RWPE1 (cell line): ENCODE results near the gene COPZ1.

ENCODE experiments used
- CTCF ChIA-PET: fragments of 350-600 bp; sonication (Branson Sonifier 250); formaldehyde crosslinking; extraction: SDS; loops from one replicate; lab custom pipeline; 2021; lab: Yijun Ruan, JAX
- POLR2A ChIA-PET: fragments of 400-600 bp; formaldehyde crosslinking; extraction: SDS; loops from one replicate; lab custom pipeline; 2020; ENCODE audit warnings: antibody characterized with exemption; ENCODE audit not compliant: low non-redundant PET; lab: Yijun Ruan, JAX
- DNase-seq: peaks from one replicate; pipeline ENCODE4 v3.0.0; 2012; ENCODE audit warnings: low spot score
- H3K27ac ChIP-seq: fragments of 450-650 bp; 2 replicates; pipeline ENCODE4 v1.5.1; 2017
- TF ChIP-seq, protein P1 (sequence below): fragments of 450-650 bp; conservative IDR thresholded peaks from 2 replicates; pipeline ENCODE4 v1.5.1; 2017; ENCODE audit warnings: low read depth, mild to moderate bottlenecking

The COPZ1 gene

DNA sequence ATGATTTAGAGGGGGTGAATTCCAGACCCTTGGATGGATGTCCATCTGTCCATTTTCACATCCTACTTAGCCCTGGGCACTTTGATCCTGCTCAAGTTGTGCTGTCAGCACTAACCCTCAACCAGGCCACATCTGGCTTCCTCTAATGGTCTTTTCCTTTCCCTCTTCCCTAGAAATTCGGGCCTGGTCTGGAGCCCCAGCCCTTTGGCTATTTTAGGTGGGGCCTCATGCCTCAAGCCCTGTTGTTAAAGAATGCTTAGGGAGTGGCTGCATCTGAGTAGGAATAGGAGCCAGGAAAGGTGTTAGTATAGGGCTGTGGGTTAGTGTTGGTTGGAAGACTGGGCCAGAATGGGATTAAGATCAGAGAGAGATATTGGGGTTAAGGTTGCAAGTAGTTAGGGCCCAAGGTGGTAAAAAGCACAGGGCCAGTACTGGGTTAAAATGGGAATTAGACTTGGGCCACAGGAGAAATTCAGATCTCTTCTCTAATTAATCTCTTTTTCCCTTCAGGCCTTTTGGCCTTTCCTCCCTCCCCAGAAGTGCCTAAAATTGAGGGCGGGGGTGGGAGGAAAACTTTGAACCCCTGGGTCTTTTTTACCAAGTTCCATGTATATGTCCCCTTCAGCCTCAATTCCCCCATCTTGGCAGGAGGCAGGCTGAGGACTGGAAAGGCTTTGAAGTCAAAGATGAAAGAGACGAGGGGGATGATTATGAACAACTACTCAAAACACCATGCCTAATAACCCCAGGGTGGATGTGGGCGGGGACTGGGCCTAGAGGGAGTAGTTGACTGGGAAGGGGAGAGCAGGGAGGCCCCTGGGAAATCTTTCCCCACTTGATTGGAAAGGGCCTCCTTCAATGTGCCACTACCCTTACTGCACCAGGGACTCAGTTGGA lies 63.6 kb downstream of the COPZ1 start:
- ChIA-PET CTCF (interaction anchor here (0.8 kb wide), 1 partner anchor 11 kb away, joined by 4 read pairs; no protein-coding TSS in a partner anchor), POLR2A (interaction anchor here (0.5 kb wide), 1 partner anchor 191 kb away, joined by 4 read pairs; no protein-coding TSS in a partner anchor)
- no peak for DNase-seq

DNA sequence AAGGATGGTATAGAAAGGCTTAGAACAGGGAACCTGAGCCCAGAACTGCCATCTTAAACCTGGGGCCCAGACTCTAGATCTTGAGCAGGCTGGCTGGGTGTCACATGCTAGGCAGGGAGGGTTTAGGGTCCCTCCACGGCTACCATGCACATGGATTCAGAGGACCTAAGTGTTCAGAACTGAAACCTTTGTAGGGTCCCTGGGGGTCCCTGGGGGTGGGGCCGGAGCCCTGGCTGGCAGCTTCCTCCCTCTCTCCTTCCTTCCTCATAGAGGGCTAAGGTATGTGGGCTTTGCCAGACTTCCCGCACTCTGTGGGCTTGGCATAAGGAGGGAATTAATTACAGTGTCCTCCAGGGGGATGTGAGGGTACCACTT lies 64.2 kb downstream of the COPZ1 start:
- POLR2A ChIA-PET: no interaction called here
- CTCF ChIA-PET: no interaction called here
- TF ChIP-seq, protein P1, sequence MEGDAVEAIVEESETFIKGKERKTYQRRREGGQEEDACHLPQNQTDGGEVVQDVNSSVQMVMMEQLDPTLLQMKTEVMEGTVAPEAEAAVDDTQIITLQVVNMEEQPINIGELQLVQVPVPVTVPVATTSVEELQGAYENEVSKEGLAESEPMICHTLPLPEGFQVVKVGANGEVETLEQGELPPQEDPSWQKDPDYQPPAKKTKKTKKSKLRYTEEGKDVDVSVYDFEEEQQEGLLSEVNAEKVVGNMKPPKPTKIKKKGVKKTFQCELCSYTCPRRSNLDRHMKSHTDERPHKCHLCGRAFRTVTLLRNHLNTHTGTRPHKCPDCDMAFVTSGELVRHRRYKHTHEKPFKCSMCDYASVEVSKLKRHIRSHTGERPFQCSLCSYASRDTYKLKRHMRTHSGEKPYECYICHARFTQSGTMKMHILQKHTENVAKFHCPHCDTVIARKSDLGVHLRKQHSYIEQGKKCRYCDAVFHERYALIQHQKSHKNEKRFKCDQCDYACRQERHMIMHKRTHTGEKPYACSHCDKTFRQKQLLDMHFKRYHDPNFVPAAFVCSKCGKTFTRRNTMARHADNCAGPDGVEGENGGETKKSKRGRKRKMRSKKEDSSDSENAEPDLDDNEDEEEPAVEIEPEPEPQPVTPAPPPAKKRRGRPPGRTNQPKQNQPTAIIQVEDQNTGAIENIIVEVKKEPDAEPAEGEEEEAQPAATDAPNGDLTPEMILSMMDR: no peak
- peak overlapping the region; percentile 87 for H3K27ac ChIP-seq
- no peak for DNase-seq

More for the DNA sequence above, 63.6 kb downstream of the COPZ1 start:
- H3K27ac ChIP-seq: peak overlapping the region; percentile 87
- TF ChIP-seq, protein P1: no peak

DNA sequence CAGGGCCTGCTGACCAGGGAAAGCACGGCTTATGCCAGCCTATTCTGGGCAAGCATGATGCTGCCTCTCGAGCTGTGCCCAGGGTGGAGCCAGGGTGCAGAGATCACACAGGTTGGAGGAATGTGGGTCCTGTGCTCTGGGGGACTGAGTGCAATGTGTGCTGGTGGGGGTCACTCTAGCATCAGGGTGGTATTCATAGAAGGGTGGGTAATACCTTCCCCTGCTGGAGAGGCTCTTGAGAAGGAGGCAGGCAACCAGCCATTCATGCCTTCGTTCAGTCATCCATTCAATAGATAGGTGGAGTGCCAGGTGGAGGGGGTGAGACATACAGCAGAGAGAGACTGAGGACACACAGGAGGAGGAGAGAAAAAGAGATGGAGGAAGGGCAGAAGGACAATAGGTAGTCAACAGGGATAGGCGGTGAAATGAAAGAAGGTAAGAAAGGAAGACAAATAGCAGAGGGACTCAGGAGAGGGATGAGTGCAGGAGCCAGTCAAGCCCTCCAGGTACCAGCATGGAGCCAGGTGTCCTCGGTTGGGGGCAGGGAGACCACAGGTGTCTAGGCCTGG lies 64.8 kb downstream of the COPZ1 start:
- TF ChIP-seq, protein P1: no peak
- peak overlapping the region; percentile 87 for H3K27ac ChIP-seq
- ChIA-PET CTCF (no interaction called here), POLR2A (no interaction called here)
- no peak for DNase-seq

DNA sequence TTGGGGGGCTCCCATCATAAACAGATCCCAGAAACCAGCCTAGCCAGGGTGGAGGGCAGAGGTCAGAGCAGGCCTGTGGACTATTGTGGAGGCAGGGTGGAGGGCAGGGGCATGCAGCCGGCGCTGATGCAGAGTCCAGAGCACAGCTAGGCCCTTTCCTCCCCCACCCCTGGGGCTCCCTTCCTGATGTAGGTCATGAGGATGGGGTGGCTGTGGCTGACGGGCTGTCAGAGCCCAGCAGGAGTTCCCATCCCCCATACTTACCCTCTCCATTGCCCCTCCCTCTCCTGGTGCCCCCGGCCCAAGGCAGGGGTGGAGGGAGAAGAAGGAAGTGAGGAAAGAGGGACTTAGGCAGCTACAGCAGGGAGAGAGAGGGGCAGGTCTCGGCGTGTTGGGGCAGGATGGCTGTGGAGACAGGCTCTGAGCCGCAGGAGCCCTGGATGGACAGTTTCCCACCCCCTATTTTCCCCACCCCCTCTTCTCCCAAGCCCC lies 65.3 kb downstream of the COPZ1 start:
- ChIA-PET CTCF (interaction anchor here (2.1 kb wide), 1 partner anchor 20 kb away, joined by 7 read pairs; no protein-coding TSS in a partner anchor), POLR2A (no interaction called here)
- DNase-seq: peak; percentile 79
- H3K27ac ChIP-seq: peak overlapping the region; percentile 87
- TF ChIP-seq, protein P1: no peak

DNA sequence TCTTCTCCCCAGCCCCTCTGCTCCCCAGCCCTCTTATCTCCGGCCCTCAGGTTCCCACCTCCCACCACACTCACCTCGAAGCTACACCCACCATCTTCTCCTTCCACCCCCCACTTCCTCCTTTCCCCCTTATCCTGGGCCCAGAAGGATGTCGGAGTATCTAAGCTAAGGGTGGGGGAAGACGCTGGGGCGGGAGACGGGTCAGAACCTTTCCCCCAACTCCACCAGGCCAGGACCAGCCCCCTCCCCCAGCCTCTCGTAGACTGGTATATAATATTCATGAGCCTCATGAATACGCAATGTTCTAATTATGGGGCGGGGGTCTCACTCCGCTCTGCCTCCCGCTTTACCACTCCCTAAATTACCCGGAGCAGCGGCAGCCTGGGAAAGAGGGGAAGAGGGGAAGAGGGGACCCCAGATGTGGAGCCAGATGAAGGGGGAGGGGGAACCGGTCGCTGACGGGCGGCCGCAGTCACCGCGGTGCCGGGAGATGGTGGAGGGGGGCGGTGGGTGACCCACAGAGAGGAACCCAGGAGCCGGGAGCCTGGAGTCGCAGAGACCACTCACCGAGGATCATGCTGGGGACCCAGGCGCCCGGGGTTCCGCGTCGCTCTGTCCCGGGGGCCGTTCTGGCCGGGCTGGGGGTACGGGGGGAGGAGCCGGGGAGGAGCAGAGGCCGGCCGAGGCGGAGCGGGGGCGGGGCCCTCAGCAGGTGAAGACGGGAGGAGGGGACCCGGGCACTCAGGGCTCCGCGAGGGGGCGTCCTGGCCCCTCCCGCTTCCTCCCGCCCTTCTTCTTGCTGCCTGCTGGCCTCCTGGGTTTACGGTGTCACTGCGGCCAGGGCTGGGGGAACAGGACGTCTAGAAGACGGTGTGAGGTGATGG lies 66.0 kb downstream of the COPZ1 start:
- DNase-seq: peak; percentile 86
- POLR2A ChIA-PET: no interaction called here
- peak overlapping the region; percentile 87 for H3K27ac ChIP-seq
- CTCF ChIA-PET: interaction anchor here (0.6 to 2.1 kb wide), 5 partner anchors 21 to 146 kb away, joined by 3 to 7 read pairs (median 3); no protein-coding TSS in a partner anchor
- TF ChIP-seq, protein P1: no peak
